ENCODE measurements around the gene CD44. TPM values are rescaled to one million over a fixed set of nuclear protein-coding genes. Genes with fewer than 3 reads are reported as not detected.
A peak's percentile ranks its signal among the peaks of the same experiment; 100 is the strongest.

The CD44 gene
- polyA plus RNA-seq, 1 of the 3 experiments (the other 2 are of a cell fraction), result 457 TPM

DNA sequence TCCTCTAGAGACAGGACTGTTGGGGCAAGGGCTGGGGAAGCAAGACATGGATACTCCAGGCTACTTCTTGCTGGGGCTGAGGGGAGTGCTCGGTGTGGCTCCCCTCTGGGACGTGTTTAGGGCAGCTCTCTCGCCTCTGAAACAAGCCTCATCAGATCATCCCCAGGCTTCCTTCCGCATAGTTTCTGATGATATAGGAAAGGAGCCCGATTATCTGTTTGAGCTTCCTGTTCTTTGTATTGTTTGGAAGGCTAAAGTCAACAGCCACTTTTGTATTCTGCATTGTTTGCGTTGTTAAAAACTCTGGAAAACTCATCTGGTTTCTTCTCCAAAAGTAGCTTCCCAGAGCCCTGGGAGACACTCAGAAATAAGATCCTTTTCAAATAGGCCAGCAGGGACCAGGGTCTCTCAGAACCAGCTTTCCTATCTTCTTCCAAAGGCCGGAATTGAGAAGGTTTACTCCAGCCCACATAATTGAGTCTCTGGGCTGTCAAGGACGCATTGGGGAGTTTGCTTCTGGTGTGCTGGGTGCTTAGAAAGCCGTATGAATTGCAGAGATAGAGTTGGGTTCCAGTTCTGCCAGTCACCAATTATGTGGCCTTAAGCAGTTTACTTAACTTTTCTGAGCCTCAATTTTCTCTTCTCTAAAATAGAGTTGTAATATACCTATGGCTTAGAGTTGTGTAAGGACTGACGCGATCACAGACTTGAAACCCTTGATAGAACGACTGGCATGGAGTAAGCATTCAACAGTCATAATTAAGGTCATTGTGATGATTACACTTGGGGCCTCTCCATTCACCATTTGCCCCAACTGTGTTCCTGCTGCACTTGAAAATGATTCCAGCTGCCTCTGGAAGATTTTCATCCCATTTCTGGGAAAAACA, 19.1 kb downstream of the CD44 start:
- H2AFZ ChIP-seq (ENCODE audit: low read depth), result no peak overlapping the region
- peaks cover 100% of the 10 kb centered on the region for H3K79me2 ChIP-seq (ENCODE audit: insufficient read depth)
- no peak for DNase-seq
- no peak overlapping the region; the same call in 1 of the 2 replicates for H3K9ac ChIP-seq
- H3K4me1 ChIP-seq (ENCODE audit: control insufficient read depth in 1 of 2, insufficient read depth in 2 of 2, low read depth in 1 of 2, low read length in 1 of 2), result peaks cover 23 to 38% of the 10 kb centered on the region in 2 experiments
- no peak overlapping the region for H3K4me3 ChIP-seq (ENCODE audit: low read depth in 2 of 2, low read length in 1 of 2)
- H3F3A ChIP-seq (replicated peaks; ENCODE audit: insufficient read depth), result peaks cover 43% of the 10 kb centered on the region
- POLR2A ChIA-PET, result interaction anchor here (1.0 kb wide), 1 partner anchor 19 kb away, joined by 3 read pairs; the partner anchor contains the start of gene CD44
- peak overlapping the region; percentile 39 for H3K4me2 ChIP-seq
- no peaks in the 10 kb centered on the region for H3K27me3 ChIP-seq (ENCODE audit: insufficient read depth)
- WGBS (ENCODE audit: low lambda C conversion rate), result 91% methylated on average over 12 of the region's 12 CpGs
- TF ChIP-seq USF2 (IDR thresholded peaks at IDR 0.05; ENCODE audit: borderline replicate concordance, low read depth, low read length), result no peak
- no peak for TF ChIP-seq SIN3A (IDR thresholded peaks at IDR 0.05; ENCODE audit: borderline replicate concordance, low read depth, low read length)
- no peak for TF ChIP-seq TAF1 (IDR thresholded peaks at IDR 0.05; ENCODE audit: borderline replicate concordance, low read depth, low read length)
- no peak for TF ChIP-seq FOSL2 (IDR thresholded peaks at IDR 0.05; ENCODE audit: borderline replicate concordance, low read depth)
- TF ChIP-seq RCOR1 (IDR thresholded peaks at IDR 0.05; ENCODE audit: low read length), result no peak
- no peak for TF ChIP-seq RXRA (IDR thresholded peaks at IDR 0.05; ENCODE audit: borderline replicate concordance, low read depth)
- TF ChIP-seq FOXM1 (IDR thresholded peaks at IDR 0.05; ENCODE audit: low read depth), result no peak
- peak overlapping the region; percentile 44 to 62; a peak in 2 of 4 replicates for H3K27ac ChIP-seq (ENCODE audit: low read depth in 2 of 2, low read length in 1 of 2)
- H3K9me2 ChIP-seq, result no peaks in the 10 kb centered on the region
- peaks cover 65% of the 10 kb centered on the region for H4K20me1 ChIP-seq (ENCODE audit: insufficient read depth)
- no peaks in the 10 kb centered on the region for H3K9me3 ChIP-seq
- peaks cover 0 to 41% of the 10 kb centered on the region in 2 experiments for H3K36me3 ChIP-seq (replicated peaks in 1 of 2; ENCODE audit: control insufficient read depth in 1 of 2, insufficient read depth in 2 of 2, low read length in 1 of 2)
- CTCF ChIA-PET, result interaction anchor here (0.8 to 1.9 kb wide), 4 partner anchors 12 to 148 kb away, joined by 3 to 7 read pairs (median 4); no protein-coding TSS in a partner anchor

DNA sequence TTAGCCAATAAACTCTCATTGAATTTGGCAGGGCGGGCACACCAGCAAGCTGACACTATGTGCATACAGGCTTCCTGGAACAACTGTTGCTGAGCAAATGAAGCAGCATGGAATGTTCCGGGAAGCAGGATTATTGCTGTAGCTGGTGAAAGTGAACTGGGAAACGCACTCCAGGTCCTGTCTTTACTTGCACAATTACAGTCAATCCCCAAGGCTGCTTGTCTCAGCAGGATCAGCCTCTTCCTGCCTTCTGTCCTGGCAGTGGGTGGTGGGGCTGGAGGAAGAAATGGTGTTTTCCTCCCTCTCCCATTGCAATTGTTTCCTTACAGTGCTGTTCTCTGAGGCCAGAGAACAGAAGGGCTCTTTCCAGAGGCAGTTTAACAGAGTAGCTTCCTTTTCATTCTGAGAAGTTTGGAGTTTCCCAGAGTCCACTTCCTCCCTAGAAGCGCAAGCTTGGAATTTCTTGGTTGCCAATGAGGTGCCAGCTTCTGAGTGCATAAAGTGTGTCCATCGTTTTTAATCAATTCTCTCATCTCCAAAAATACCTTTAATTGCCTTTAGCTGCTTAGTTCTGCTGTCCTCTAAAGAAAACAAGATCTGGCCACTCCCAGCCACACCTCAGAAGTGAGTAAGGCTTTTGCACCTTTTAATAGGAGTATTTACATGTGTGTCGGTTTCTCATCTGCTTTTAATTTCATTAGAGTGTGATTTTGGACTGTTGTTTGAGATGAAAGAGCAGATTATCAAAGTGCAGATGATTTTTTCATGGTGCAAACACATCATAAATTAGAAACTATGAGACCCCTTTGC, 19.9 kb downstream of the CD44 start:
- H4K20me1 ChIP-seq (ENCODE audit: insufficient read depth), result peaks cover 57% of the 10 kb centered on the region
- POLR2A ChIA-PET, result interaction anchor here (1.0 kb wide), 1 partner anchor 20 kb away, joined by 3 read pairs; the partner anchor contains the start of gene CD44
- peaks cover 0 to 35% of the 10 kb centered on the region in 2 experiments for H3K36me3 ChIP-seq (replicated peaks in 1 of 2; ENCODE audit: control insufficient read depth in 1 of 2, insufficient read depth in 2 of 2, low read length in 1 of 2)
- H2AFZ ChIP-seq (ENCODE audit: low read depth), result no peak overlapping the region
- TF ChIP-seq GATA2 (CRISPR knock-in tag; IDR thresholded peaks at IDR 0.05), result peak; percentile 7; the same call in 1 of the 2 replicates
- no peak for TF ChIP-seq POLR2AphosphoS5 (IDR thresholded peaks at IDR 0.05; ENCODE audit: low read depth, low read length)
- no peak overlapping the region; the same call in 1 of the 2 replicates for H3K9ac ChIP-seq
- no peaks in the 10 kb centered on the region for H3K9me3 ChIP-seq
- no peak for DNase-seq
- H3K27me3 ChIP-seq (ENCODE audit: insufficient read depth), result no peaks in the 10 kb centered on the region
- WGBS (ENCODE audit: low lambda C conversion rate), result 79% methylated on average over 6 of the region's 6 CpGs
- no peak overlapping the region for H3K4me3 ChIP-seq (ENCODE audit: low read depth in 2 of 2, low read length in 1 of 2)
- CTCF ChIA-PET, result interaction anchor here (1.2 to 1.9 kb wide), 3 partner anchors 12 to 147 kb away, joined by 4 to 7 read pairs (median 4); no protein-coding TSS in a partner anchor
- H3K9me2 ChIP-seq, result no peaks in the 10 kb centered on the region
- peaks cover 23 to 40% of the 10 kb centered on the region in 2 experiments for H3K4me1 ChIP-seq (ENCODE audit: control insufficient read depth in 1 of 2, insufficient read depth in 2 of 2, low read depth in 1 of 2, low read length in 1 of 2)
- H3K4me2 ChIP-seq, result peak overlapping the region; percentile 39
- H3F3A ChIP-seq (replicated peaks; ENCODE audit: insufficient read depth), result peaks cover 42% of the 10 kb centered on the region
- peaks cover 100% of the 10 kb centered on the region for H3K79me2 ChIP-seq (ENCODE audit: insufficient read depth)
- peak overlapping the region; percentile 44 to 62; a peak in 3 of 4 replicates for H3K27ac ChIP-seq (ENCODE audit: low read depth in 2 of 2, low read length in 1 of 2)
